Inflammatory macrophage treated with lipopolysaccharide for 4 hours (primary cell): ENCODE results near the gene HIF1A.
"Not testable (repeated sequence)": the region's sequence is repeated elsewhere in the genome, so short reads cannot be mapped to it uniquely, and the experiment has no call there.

Experiments used
- DNase-seq: peaks from one replicate; pipeline ENCODE4 v3.0.0-alpha.2; 2020

Gene HIF1A

GRCh38 chr14:61749867-61750266 lies 54.6 kb downstream of the HIF1A start:
- peak; percentile 28 for DNase-seq

- DNase-seq = peak; percentile 94
These were observed 55.6 kb downstream of the HIF1A start for GRCh38 chr14:61750708-61751474.

- DNase-seq = no peak
These were observed 56.2 kb downstream of the HIF1A start for GRCh38 chr14:61751475-61751989.

- DNase-seq = peak; percentile 85
These were observed 57.3 kb downstream of the HIF1A start for GRCh38 chr14:61752626-61753025.

- DNase-seq = no peak
These were observed 58.3 kb downstream of the HIF1A start for GRCh38 chr14:61753631-61754030.

- DNase-seq = no peak
These were observed 59.5 kb downstream of the HIF1A start for GRCh38 chr14:61754627-61755381.

GRCh38 chr14:61755382-61755742 lies 60.0 kb downstream of the HIF1A start:
- not testable (repeated sequence) for DNase-seq

GRCh38 chr14:61756135-61756534 lies 60.8 kb downstream of the HIF1A start:
- DNase-seq = no peak

GRCh38 chr14:61759878-61760277 lies 64.6 kb downstream of the HIF1A start:
- DNase-seq = no peak

- DNase-seq = no peak
These were observed 66.2 kb downstream of the HIF1A start for GRCh38 chr14:61761557-61761956.

GRCh38 chr14:61761959-61762786 lies 66.9 kb downstream of the HIF1A start, which contains the start of gene SNAPC1:
Gene SNAPC1, plus strand, starts transcription at chr14:61762420. Its CDS starts 41 bp downstream, at chr14:61762461.
- DNase-seq = peak; percentile 99

GRCh38 chr14:61764342-61765122 lies 69.2 kb downstream of the HIF1A start:
- DNase-seq = no peak

GRCh38 chr14:61765225-61765943 lies 70.1 kb downstream of the HIF1A start:
- no peak for DNase-seq

- no peak for DNase-seq
These were observed 70.8 kb downstream of the HIF1A start for GRCh38 chr14:61766151-61766550.

- DNase-seq = no peak
These were observed 72.9 kb downstream of the HIF1A start for GRCh38 chr14:61768240-61768639.

GRCh38 chr14:61769893-61770292 lies 74.6 kb downstream of the HIF1A start:
- no peak for DNase-seq

GRCh38 chr14:61774861-61775260 lies 79.5 kb downstream of the HIF1A start:
- no peak for DNase-seq

- DNase-seq = no peak
These were observed 84.8 kb downstream of the HIF1A start for GRCh38 chr14:61780125-61780524.

- DNase-seq = no peak
These were observed 102.0 kb downstream of the HIF1A start for GRCh38 chr14:61797309-61797708.
